RWPE2 (cell line): ENCODE measurements around the gene AGPS.

Source experiments
- ATAC-seq: fragments of 200-7000 bp; cut with Tn5 transposase; 3 replicates; pipeline ENCODE4 v1.9.1; 2021; ENCODE audit warnings: low read depth
- DNase-seq: peaks from one replicate; pipeline ENCODE4 v3.0.0-alpha.2; 2020; ENCODE audit warnings: low spot score
- H3K27ac ChIP-seq: fragments of 450-650 bp; 2 replicates; pipeline ENCODE4 v1.5.1; 2017; ENCODE audit warnings: mild to moderate bottlenecking; ENCODE audit not compliant: poor library complexity, severe bottlenecking
- H3K27me3 ChIP-seq: fragments of 250-450 bp; sonication (Bioruptor Pico); 2 replicates; pipeline ENCODE4 v1.5.1; 2021; ENCODE audit warnings: mild to moderate bottlenecking, moderate library complexity; ENCODE audit not compliant: insufficient read depth, poor library complexity, severe bottlenecking
- H3K36me3 ChIP-seq: fragments of 250-450 bp; sonication (Bioruptor Pico); 2 replicates; pipeline ENCODE4 v1.5.1; 2020; ENCODE audit warnings: low read depth, mild to moderate bottlenecking, moderate library complexity
- H3K4me1 ChIP-seq: fragments of 250-450 bp; sonication (Bioruptor Pico); 2 replicates; pipeline ENCODE4 v1.5.1; 2021; ENCODE audit warnings: mild to moderate bottlenecking, moderate library complexity; ENCODE audit not compliant: insufficient read depth, poor library complexity, severe bottlenecking
- H3K4me3 ChIP-seq: fragments of 250-450 bp; sonication (Bioruptor Pico); 2 replicates; pipeline ENCODE4 v1.5.1; 2021; ENCODE audit warnings: mild to moderate bottlenecking, moderate library complexity; ENCODE audit not compliant: severe bottlenecking
- H3K9me3 ChIP-seq: fragments of 250-450 bp; sonication (Bioruptor Pico); 2 replicates; pipeline ENCODE4 v1.5.1; 2021; ENCODE audit warnings: mild to moderate bottlenecking, moderate library complexity; ENCODE audit not compliant: severe bottlenecking
- TF ChIP-seq, protein P1 (sequence below): fragments of 450-650 bp; IDR thresholded peaks from one replicate; pipeline ENCODE4 v1.5.1; 2017; ENCODE audit warnings: mild to moderate bottlenecking, moderate library complexity; ENCODE audit not compliant: poor library complexity, severe bottlenecking

The AGPS gene

DNA sequence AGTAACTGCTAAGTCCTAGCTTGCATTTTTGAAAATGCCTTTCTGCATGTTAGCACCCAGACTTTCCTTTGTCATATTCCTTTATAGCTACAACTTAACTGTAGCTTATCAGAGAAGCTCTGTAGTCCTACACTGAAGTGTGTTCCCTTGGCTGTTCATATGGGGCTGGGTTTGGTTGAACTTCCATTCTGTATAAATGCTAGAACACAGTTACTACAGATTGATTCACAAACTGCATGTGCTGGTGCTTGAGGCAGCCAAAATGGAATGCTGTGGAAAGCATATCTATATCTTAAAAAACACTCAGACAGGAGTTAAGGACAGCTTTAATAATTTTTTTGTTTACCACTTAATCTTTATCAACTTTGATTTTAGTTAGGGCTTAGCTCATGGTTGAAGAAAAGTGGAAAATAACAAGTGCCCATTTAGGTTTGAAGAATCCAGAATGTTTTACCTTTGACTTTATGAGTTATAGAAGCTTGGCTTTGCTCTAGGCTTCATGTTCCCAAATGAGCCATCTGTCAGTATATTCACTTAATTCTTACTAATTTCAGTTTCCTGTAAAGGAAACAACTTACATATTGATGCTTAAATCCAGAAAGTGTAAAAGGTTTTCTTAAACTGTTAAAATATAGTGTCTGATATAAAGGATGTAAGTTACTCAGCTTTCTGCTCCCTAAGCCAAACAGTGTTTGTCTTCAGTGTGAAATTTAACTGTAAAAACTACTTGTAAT, 148.9 kb downstream of the AGPS start:
- no peak overlapping the region for H3K27ac ChIP-seq
- H3K4me1 ChIP-seq = no peaks in the 10 kb centered on the region
- DNase-seq (no peak), ATAC-seq (no peak; the same call in 2 of the 3 replicates)
- no peaks in the 10 kb centered on the region for H3K9me3 ChIP-seq
- H3K36me3 ChIP-seq = peaks cover 6% of the 10 kb centered on the region; the same call in 1 of the 2 replicates
- H3K4me3 ChIP-seq = no peak overlapping the region
- H3K27me3 ChIP-seq = no peaks in the 10 kb centered on the region
- TF ChIP-seq, protein P1, sequence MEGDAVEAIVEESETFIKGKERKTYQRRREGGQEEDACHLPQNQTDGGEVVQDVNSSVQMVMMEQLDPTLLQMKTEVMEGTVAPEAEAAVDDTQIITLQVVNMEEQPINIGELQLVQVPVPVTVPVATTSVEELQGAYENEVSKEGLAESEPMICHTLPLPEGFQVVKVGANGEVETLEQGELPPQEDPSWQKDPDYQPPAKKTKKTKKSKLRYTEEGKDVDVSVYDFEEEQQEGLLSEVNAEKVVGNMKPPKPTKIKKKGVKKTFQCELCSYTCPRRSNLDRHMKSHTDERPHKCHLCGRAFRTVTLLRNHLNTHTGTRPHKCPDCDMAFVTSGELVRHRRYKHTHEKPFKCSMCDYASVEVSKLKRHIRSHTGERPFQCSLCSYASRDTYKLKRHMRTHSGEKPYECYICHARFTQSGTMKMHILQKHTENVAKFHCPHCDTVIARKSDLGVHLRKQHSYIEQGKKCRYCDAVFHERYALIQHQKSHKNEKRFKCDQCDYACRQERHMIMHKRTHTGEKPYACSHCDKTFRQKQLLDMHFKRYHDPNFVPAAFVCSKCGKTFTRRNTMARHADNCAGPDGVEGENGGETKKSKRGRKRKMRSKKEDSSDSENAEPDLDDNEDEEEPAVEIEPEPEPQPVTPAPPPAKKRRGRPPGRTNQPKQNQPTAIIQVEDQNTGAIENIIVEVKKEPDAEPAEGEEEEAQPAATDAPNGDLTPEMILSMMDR = no peak

DNA sequence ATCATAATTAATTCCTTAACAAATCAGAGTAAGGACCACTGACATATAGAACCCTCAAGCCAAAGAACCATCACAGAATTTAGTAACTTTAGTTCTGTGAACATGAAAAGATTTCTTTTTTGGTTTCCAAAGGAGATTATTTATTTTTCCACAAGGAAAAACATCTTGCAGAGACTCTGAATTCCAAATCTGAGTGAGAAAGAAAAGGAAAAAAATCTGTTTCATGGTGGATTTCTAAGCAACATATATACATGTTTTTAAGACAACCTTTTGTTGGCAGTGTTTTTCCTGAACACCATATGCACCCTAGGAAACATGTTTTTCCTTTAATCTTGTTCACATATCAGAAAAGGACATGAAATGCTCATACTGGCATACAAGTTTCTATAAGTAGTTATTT, 149.8 kb downstream of the AGPS start:
- Histone ChIP-seq H3K4me3 (no peak overlapping the region), H3K4me1 (no peaks in the 10 kb centered on the region)
- no peak for ATAC-seq

DNA sequence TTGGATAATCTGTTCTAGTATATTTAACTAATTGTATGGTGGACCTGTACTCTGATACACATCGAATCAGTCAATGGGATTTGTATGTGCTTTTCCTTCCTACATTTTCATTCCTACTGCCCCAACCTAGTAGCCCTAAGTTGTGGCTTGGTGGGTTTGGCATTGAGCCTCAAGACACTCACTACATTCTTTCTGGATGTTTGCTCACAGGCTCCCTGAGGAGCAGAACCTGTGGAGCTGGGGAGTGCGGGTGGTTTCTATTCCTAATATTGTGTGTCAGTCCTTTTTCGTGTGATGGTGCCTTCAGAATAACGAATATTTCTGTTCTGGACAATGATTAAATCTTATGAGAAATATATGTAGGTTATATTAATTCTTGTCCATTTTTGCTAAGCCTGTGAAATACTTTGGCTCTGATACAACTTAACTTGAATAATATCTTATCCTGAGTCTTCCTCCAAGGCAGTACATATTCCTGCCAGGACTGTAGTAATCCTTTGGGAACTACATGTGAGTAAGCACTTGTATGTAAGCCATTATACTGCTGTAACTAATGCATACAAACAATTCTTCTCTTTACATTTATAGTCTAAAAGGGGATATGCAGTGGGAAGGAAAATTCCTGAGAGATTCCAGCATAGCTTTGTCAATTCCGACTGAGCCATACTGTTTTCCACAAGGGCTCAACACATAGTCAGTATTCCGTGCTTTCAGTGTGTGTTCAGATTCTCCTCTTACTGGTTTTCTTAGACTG, 150.6 kb downstream of the AGPS start:
- TF ChIP-seq, protein P1 = no peak
- DNase-seq = no peak

More for the DNA sequence above, 149.8 kb downstream of the AGPS start:
- H3K27me3 ChIP-seq = no peaks in the 10 kb centered on the region
- TF ChIP-seq, protein P1 = no peak
- peaks cover 6% of the 10 kb centered on the region; the same call in 1 of the 2 replicates for H3K36me3 ChIP-seq
- no peaks in the 10 kb centered on the region for H3K9me3 ChIP-seq
- H3K27ac ChIP-seq = no peak overlapping the region
- no peak for DNase-seq

DNA sequence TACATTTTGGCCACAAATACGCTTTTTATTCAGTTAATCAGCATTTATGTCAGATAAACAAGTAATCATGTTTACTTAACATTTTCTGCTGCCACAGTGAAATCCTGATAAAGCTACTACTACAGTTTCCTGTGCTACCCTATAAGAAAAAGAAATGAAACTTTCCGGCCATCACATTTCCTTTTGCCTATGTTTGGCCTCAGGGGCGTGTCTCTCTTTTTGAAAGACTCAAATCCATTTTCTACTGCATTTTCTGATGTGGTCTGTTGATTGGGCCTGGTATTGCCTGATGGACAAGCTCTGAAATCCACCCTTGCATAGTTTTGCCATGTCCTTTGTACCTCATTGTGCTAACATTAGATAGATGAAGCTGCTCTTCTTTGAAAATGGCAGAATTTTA, 152.6 kb downstream of the AGPS start:
- Histone ChIP-seq H3K27ac (no peak overlapping the region), H3K27me3 (no peaks in the 10 kb centered on the region), H3K4me3 (no peak overlapping the region), H3K36me3 (no peaks in the 10 kb centered on the region), H3K9me3 (no peaks in the 10 kb centered on the region), H3K4me1 (no peaks in the 10 kb centered on the region)
- no peak for ATAC-seq
- TF ChIP-seq, protein P1 = no peak
- no peak for DNase-seq

More for the DNA sequence above, 150.6 kb downstream of the AGPS start:
- Histone ChIP-seq H3K36me3 (peaks cover 4% of the 10 kb centered on the region; the same call in 1 of the 2 replicates), H3K27me3 (no peaks in the 10 kb centered on the region), H3K9me3 (no peaks in the 10 kb centered on the region), H3K4me3 (no peak overlapping the region), H3K27ac (no peak overlapping the region), H3K4me1 (no peaks in the 10 kb centered on the region)
- ATAC-seq = no peak
